Measurements from ENCODE around the gene C2CD4C. TPM values are rescaled to one million over a fixed set of nuclear protein-coding genes. Genes with fewer than 3 reads are reported as not detected.
"Not testable (repeated sequence)": the region's sequence is repeated elsewhere in the genome, so short reads cannot be mapped to it uniquely, and the experiment has no call there.

Gene C2CD4C
- total RNA-seq, 1 donor from 2014 or later = 172 TPM

DNA sequence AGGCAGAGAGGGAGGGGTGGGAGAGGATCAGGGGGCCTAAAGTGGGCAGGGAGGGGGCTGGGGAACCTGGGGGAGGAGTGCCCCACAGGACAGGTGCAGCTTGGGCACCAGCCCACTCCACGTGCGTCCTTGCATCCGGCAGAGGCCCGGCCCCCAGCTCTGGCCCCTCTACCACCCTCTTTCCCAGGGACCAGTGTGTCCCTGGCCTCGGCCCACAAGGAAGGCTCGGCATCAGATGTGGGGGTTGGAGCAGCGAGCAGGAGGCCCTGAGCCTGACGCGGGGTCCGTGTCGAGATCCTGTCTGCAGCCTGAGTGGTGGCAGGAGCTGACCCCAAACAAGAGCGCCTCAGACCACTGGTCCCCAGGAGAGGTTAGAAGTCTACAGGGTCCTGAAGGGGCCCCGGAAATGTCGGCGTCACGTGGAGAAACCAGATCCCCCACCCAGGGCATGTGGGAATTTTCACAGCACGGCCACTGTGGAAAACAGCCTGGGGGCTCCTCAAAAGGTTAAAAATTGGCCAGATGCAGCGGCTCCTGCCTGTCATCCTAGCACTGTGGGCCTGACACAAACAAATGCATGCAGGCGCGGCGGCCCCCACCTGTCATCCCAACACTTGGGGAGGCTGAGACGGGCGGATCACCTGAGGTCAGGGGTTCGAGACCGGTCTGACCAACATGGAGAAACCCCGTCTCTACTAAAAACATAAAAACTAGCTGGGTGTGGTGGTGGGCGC is 30.4 kb upstream of the C2CD4C start:
- no peak for DNase-seq (ENCODE audit: low spot score)

DNA sequence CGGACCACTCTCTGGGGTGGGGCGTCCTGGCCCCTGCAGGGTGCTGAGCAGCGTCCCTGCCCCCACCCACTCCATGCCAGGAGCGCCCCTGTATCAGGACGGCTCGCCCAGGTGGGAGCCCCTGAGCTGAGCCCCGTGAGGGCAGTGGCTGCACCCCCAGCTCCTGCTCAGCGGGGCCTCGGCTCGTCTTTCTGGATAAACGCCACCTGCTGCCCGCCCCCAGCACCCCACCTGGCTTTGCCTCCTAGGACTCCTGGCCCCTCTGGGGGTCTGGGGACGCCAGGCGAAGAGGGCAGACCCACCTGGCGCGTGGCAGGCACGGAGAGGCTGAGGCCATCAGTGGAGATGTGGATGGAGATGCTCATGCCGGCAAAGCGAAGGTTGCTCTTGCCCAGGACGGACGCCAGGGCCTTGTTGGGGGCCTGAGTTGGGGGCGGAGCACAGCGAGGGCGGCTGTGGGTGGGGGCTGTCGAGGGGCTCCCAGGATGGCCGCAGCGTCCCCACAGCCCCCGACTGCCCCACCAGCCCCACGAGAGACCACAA is 29.5 kb upstream of the C2CD4C start:
- DNase-seq (ENCODE audit: low spot score) = no peak

DNA sequence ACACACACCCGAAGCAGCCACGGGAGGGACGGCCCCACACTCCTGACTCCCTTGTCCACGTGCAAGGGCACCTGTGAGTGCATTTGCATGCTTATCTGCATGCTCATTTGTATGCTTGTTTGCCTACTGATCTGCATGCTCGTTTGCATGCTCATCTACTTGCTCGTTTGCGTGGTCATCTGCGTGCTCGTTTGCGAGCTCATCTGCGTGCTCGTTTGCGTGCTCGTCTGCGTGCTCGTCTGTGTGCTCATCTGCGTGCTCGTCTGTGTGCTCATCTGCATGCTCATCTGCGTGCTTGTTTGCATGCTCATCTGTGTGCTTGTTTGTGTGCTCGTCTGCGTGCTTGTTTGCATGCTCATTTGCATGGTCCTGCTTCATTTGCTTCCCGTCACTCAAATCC is 28.1 kb upstream of the C2CD4C start:
- DNase-seq (ENCODE audit: low spot score) = no peak

DNA sequence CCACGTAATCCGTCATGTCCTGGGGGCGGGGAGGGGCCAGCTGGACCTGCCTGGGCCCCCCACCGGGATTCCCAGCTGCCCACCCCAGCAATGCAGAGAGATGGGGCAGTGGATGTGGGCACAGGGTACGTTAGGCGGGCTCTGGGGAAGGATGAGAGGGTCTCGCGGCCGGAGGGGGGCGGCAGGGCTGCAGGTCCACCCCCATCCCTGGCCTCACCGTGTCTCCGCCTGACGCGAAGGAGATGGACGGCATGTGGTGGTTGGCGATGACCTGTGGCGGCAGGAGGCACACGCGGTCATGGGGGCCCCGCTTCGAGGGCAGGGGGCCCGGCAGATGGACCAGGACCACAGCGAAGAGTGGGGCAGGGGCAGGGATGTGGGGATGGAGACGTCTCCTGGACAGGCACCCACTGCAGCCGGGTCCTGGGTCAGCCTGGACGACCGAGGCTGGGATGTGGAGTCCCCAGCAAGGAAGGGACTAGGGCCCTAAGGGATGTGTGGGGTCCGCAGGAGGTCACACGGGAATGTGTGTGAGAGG is 27.5 kb upstream of the C2CD4C start:
- DNase-seq (ENCODE audit: low spot score) = no peak

DNA sequence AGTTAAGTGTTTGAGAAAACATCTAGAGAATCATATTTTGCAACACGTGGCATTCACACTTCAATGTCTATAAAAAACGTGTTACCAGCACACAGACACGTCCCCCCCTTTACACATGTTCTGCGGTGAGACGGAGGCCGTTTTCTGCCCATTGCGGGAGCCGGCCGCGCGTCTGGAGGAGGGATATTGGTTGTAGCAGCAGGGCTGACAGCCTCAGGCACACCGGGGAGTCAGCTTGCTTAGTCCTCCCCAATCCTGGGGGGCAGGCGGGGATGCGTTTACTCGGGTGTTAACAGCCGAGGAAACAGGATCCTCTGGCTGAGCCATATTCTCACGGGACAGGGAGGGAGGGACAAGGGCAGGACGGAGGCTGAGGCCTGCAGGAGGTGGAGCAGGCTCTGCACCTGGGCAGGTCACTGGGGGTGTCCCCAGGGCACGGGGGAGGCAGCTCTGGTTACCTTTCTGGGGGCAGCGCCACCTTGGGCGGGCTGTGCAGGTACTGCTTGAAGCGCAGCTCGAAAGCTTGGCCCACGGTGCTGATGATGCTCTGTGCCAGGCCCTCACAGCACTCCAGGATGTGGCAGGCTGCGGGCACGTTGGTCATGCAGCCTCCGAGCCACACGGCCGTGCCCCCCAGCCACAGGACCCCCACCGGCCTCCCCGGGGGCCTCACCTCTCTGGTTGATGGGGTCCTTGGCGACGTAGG is 26.9 kb upstream of the C2CD4C start:
- DNase-seq (ENCODE audit: low spot score) = no peak

DNA sequence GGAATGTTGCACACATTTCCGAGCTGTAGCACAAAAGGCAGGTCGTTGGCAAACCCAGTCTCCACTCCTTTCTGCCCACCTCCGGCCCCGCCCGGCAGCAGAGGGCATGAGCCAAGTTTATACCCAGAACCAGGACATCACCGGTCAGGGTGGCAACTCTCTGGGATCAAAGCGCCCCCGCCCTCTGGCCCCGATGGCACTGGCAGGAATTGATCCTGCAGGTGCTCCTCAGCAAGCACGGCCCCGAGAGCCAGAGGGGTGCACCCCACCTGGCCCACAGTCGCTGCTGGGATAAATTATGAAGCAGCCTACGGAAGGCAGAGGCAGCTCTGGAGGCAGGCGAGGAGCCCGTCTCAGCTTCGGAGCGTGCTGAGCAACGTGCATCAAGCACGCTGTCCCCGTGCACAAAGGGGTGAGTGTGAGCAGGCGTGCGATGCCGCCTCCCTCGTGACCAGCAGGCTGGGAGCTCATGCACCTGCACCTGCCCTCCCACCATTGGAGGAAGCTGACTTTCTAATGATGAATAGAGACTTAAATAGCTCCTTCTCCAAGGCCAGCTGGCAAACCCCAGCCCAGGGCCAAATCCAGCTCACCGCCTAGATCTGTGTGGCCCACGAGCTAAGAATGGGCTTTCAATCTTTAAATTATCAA is 26.2 kb upstream of the C2CD4C start:
- DNase-seq (ENCODE audit: low spot score) = no peak

DNA sequence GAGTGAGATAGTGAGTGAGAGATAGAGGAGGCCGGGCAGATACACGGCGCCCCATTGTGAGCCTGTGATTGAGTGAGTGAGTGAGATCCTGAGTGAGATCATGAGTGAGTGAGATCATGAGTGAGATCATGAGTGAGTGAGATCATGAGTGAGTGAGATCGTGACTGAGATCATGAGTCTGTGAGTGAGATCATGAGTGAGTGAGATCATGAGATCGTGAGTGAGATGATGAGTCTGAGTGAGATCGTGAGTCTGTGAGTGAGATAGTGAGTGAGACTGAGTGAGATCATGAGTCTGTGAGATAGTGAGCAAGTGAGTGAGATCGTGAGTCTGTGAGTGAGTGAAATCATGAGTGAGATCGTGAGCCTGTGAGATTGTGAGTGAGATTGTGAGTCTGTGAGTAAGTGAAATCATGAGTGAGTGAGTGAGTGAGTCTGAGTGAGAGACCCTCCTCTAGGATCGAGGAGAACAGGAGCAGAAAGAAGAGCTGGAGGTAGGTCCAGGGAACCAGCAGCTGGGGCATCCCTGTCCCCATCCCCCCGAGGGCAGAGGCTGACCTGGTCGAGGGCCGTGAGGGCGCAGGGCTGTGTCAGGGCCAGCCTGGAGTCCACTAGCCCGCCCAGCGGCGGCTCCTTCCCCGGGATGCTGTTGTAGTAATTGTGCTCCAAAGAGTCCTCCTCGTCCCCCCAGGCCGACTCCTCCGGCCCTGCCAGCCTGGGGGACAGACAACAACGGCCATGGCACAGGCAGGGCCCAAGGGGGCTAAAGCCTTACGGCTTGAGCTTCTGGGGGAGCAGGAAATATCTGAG is 25.4 kb upstream of the C2CD4C start:
- DNase-seq (ENCODE audit: low spot score) = no peak

DNA sequence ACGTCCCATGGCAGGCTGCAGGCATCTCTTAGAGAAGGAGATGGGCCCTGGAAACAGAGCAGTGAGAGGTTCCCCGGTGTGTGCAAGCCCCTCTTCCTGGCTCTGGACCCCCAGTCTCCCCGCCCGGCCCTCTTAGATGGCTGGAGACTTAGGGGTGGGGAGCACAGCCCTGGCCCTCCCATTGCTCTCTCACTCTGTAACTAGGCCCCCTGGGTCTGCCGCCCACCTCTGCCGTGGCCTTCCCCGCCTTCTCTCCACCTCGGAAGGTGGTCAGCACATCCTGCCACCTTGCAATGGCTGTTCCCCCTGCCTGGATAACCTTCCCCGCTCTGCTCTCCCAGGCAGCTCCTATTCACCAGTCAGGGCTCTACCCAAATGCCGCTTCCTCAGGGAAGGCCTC is 21.8 kb upstream of the C2CD4C start:
- DNase-seq (ENCODE audit: low spot score) = no peak

DNA sequence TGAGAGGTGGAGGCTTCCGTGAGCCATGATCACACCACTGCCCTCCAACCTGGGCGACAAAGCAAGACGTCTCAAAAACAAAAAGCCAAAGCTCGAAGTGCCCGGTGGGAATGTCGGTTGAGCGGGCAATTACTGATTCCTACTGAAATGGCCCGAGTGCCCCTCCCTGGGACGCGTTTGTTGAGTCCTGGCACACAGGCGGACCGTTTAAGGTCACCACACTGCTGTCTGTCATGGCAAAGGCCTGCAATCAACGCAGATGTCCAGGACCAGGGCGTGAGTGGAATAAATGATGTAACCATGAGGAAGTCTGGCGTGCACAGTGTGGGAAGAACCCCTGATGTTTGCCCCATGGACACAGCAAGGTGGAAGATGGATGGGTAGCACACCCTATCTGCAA is 19.2 kb upstream of the C2CD4C start:
- DNase-seq (ENCODE audit: low spot score) = no peak

DNA sequence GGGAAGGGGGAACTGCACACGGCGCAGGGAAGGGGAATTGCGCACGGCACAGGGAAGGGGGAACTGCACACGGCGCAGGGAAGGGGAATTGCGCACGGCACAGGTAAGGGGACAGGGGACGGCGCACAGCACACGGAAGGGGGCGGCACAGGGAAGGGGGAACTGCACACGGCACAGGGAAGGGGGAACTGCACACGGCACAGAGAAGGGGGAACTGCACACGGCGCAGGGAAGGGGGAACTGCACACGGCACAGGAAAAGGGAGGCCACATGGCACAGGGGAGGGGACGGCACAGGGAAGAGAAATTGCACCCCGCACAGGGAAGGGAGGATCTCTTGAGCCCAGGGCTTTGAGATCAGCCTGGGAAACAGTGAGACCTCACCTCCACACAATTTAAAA is 18.7 kb upstream of the C2CD4C start:
- not testable (repeated sequence) for DNase-seq (ENCODE audit: low spot score)

DNA sequence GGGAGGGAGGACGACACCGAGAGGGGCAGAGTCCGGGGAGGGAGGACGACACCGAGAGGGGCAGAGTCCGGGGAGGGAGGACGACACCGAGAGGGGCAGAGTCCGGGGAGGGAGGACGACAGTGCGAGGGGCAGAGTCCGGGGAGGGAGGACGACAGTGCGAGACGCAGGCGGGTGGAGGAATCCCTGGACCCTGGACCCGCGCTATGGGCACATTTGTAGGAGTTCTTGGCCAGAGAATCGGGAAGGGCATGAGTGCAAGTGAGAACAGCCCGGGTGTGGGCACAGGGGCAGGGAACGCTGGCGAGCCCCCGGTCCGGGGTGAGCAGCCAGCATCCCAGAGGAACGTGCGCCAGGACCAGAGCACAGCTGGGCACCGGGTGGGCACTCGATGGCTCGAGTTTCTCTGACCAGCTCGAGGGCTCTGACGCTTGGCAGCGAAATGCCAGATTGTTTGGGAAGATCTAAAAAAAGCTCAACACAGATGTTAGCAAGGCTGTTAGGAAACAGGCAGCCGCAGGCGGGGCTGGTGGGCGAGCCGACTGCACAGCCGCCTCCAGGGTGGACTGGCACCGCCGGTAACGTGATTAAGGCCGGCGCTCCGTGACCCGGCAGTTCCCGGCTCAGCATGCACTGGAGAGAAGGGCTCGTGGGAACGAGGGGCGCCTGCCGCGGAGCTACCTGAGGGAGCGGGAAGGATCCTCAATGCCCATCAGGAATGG is 17.9 kb upstream of the C2CD4C start:
- DNase-seq (ENCODE audit: low spot score) = no peak

DNA sequence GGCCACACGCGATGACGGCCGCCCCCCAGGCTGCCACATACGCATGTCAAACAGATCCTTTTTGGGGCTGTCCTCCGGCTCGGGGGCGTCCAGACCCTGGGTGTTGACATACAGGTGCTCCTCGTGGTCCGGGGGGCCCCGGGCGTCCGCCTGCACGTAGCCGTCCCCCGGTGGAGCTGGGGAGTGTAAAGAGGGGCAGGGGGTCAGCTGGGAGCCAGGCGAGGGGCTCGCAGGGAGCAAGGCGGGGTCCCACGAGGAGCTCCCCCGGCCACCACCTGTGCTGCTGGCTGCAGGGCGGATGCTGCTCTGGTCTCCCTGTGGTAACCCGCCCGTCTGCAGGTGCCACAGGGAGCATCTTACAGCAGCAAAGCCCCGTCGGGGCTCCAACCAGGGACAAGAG is 16.1 kb upstream of the C2CD4C start:
- DNase-seq (ENCODE audit: low spot score) = no peak

DNA sequence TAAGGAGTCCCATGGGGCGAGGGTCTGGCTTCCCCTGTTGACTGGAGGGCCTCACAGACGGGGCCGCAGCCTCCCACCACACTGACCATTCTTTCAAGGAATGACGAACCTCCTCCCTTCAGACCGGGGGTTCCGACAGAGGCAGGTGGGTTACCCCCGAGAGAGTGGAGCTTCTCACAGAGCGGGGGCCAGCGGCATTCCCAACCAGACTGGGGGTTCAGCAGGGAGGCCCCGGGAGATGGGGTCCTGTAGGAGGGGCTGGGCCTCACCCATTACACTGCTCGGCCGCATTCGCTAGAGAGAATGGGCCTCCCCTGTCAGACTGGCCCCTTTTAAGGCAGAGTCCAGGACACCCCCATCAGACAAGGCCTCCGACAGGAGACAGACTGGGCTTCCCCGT is 15.6 kb upstream of the C2CD4C start:
- DNase-seq (ENCODE audit: low spot score) = no peak

DNA sequence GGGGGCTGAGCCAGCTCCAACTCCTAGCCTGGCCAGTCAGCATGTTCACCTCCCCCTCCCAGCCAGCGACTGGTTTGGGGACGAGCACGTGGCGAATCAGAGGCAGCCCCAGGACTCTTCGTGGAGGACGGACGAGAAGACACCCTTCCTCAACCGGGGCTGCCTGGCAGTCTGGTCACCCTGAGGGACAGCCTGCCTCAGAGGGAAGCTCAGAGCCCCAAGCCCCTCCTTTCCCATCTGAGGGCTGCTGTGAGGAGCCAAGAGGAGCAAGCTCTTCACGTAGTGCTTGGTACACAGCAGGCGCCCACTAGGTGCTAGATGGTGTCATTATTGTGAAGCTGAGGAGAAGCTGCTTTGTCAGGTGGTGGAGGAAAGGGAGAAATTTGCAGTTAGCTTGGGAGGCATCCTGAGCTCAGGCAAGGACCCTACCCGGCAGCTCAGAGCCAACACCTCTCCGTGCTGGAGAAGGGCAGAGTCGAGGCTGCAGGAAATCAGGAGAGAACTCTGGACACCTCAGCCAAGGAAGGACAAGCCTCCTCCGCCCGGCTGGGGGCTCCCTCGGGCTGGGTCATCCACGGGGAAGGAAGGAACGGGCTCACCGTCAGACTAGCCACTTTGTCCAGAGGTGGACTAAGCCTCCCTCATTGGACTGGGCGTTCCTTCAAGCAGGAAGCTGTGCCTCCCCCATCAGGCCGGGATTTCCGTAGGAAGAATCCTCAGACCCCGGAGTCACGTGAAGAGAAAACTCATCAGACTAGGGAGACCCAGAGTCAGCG is 14.9 kb upstream of the C2CD4C start:
- no peak for DNase-seq (ENCODE audit: low spot score)

DNA sequence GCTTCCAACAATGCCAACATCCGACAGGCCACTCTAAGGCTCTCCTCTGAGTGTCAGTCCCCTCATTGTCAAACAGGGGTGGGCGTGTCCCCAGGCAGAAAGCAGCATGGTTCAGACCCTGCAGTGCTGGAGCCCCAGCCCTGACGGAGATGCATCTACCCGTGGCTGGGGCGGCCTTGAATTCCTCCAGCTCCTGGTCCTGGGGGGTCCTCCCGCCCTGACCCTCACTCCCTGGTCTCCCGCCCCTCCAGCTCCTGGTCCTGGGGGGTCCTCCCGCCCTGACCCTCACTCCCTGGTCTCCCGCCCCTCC is 13.9 kb upstream of the C2CD4C start:
- not testable (repeated sequence) for DNase-seq (ENCODE audit: low spot score)

DNA sequence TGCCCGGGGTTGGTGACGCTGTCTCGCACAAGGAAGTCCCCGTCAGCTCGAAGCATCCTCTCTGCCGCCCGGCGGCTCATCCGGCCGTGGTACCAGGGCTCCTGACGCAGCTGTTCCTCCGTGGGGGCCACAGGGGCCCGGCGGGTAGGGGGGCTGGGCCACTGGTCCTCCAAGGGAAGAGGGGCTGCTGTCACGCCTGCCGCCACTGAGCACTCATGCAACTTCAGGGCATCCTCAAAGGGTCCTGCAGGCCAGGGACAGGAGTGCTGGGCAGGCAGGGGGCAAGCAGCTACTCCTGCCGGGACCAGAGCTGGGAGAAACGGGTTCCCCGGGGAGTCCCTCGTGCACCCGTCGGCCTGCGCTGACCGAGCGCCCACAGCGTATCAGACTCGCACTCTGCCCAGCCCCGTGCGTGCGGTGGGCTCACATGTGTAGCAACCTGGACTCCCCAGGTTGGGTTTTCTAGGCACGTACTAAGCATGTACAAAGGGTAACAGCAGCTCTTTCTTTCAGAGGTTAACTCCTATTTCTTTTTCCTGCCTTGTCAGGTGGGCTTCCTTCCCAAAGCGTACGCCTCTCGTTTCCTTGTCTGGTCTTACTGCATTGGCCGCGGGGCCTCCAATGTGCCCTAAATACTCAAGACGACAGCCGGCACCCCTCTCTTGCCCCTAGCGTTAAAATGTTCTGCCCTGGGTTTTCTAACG is 13.4 kb upstream of the C2CD4C start:
- DNase-seq (ENCODE audit: low spot score) = no peak

DNA sequence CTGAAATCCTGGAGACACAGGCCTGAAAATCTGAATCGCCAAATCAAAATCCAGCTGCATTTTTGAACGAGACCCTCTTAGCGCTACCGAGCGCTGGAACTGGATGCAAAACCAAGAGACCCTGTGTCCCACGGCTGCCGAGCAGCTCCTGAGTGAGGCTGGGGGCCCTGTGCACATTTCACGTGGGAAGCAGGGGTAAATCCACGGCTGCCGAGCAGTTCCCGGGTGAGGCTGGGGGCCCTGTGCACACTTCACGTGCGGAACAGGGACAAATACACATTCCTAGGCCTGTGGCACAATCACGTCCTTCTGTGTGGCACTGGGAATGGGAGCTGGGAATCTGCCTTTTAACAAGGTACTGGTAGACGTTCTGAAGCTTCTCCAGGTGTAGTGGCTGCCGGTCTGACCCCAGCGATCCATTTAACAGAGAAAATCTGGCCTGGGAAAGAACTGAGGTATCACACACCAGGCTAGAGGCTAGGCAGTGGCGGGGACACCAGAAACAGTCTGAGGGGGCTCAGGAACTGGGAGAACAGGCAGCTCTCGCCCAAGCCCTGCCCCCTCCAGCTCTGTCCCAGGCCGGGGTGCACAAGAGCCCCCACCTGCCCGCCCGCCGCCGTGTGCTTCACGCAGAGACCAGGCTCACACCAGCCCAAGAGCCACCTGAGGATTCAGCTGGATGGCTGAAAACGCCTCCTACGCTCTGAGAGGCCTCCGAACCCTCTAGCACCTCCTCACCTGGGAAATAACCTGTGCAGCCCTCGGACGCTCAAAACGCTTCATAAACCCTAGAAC is 11.0 kb upstream of the C2CD4C start:
- no peak for DNase-seq (ENCODE audit: low spot score)

DNA sequence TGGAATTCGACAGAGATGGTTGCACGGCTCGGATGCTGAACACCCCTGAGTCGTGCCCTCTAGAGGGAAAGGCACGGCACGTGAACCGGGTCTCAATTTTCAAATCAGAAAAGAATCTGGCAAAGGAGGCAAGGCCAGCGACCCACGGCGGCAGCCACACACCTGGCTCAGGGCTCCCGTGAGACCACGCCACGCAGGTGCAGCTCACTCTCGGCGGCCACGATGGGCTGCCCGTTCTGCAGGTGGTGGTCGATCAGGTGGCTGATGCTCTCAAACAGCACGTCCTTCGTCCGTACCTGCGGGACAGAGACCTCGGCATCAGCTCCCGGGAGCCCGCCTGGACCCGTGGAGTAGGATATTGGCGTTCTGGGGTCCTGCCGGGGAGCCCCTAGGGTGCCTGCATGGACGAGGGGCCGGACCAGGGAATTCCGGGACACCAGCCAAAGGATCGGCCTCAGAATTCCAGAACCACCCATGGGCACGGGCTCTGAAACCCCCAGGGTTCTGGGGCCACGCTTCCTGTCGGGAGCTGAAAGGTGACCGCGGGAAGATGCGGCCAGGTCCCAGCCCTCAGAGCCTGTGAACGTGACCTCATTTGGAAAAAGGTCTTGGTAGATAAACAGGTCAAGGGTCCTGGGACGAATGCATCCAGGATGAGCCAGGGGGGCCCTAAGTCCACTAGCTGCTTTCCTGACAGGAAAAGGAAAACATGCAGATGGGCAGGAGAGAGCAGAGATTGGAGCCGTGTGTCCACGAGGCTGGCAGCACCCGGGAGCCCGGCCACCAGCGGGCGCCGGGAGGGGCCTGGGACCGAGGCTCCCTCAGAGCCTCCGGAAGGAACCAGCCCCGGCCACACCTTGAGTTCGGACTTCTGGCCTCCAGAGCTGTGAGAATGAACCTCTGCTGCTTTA is 10.1 kb upstream of the C2CD4C start:
- DNase-seq (ENCODE audit: low spot score) = no peak

Data from mucosa of gallbladder (tissue), 1 donor.